ENCODE results near the gene ADIPOR2.

Gene ADIPOR2

DNA sequence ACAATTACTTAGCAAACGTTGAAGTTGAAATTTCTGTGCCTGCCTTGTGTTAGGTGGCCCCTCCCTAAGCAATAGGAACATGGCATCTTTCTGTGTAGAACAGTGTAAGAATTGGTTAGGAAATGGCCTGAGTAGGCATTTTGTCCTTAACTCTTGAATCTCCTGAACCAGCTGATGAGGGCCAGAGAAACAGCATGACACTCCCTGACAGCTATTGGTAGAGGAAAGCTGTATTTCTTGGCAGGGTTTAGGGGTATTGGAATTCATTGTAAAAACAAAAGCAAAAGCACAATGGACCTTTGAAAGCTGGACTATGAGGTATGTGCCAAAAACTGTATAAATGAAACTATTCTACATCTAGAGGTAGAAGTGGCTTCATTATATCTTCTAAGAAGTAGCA, 88.9 kb downstream of the ADIPOR2 start:
- peaks cover 3 to 25% (median 10%) of the 10 kb centered on the region in 4 donors for H3K4me1 ChIP-seq

DNA sequence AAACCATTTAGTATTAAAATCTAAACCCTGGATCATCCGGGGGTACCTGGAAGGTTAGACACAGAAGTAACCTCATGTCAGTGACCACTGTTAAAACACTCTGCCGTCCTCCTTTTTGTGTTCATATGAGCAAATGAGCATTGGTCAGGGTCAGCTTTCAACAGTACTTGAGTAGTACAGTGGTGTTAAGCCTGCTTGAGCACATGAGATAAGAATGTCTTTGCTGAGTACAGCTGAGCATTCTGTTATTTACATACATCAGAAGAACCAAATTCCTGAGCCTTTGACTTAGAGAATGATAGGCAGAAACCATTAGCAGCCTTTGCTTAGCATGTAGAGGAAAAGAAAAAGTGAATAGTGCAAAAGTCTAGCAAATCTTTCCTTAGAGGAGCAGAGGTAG, 90.9 kb downstream of the ADIPOR2 start:
- intact Hi-C loops (cut with DNase I; ENCODE audit: low total_unique reads): no loop called here
- peaks cover 3 to 25% (median 10%) of the 10 kb centered on the region in 4 donors for H3K4me1 ChIP-seq
- H3K36me3 ChIP-seq: peaks cover 0 to 28% (median 23%) of the 10 kb centered on the region in 3 donors
- H3K27me3 ChIP-seq: no peaks in the 10 kb centered on the region
- no peak overlapping the region for H3K27ac ChIP-seq
- TF ChIP-seq, protein P1, sequence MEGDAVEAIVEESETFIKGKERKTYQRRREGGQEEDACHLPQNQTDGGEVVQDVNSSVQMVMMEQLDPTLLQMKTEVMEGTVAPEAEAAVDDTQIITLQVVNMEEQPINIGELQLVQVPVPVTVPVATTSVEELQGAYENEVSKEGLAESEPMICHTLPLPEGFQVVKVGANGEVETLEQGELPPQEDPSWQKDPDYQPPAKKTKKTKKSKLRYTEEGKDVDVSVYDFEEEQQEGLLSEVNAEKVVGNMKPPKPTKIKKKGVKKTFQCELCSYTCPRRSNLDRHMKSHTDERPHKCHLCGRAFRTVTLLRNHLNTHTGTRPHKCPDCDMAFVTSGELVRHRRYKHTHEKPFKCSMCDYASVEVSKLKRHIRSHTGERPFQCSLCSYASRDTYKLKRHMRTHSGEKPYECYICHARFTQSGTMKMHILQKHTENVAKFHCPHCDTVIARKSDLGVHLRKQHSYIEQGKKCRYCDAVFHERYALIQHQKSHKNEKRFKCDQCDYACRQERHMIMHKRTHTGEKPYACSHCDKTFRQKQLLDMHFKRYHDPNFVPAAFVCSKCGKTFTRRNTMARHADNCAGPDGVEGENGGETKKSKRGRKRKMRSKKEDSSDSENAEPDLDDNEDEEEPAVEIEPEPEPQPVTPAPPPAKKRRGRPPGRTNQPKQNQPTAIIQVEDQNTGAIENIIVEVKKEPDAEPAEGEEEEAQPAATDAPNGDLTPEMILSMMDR (IDR thresholded peaks at IDR 0.05): no peak
- H3K9me3 ChIP-seq: no peaks in the 10 kb centered on the region
- H3K4me3 ChIP-seq: no peak overlapping the region
- DNase-seq: no peak

More for the DNA sequence above, 88.9 kb downstream of the ADIPOR2 start:
- Histone ChIP-seq H3K27me3 (no peaks in the 10 kb centered on the region), H3K27ac (no peak overlapping the region), H3K4me3 (no peak overlapping the region), H3K36me3 (peaks cover 0 to 12% (median 8%) of the 10 kb centered on the region in 3 donors), H3K9me3 (no peaks in the 10 kb centered on the region)
- DNase-seq: no peak
- TF ChIP-seq, protein P1 (IDR thresholded peaks at IDR 0.05): no peak
- intact Hi-C loops (cut with DNase I; ENCODE audit: low total_unique reads): no loop called here

DNA sequence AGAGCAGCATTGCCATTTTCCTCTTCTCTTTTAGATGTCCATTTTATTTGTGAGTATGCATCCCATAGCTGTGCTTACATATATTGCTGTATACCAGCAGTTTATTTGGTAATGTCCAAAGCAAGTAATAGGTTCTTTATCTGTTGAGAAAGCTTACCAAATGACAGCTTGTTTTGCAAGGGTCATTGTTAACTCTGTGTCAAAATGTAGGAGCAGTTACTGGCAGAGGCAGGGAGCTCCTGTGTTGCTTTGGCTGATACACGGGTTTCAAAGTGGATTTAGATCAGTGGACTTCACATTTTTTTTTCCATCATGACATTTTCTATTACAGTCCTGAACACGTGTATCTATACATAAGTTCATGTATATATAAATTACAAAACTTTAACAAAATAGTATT, 91.3 kb downstream of the ADIPOR2 start:
- TF ChIP-seq, protein P1 (IDR thresholded peaks at IDR 0.05): no peak
- no peak for DNase-seq
- Histone ChIP-seq H3K4me1 (peaks cover 3 to 25% (median 10%) of the 10 kb centered on the region in 4 donors), H3K27ac (no peak overlapping the region), H3K27me3 (no peaks in the 10 kb centered on the region), H3K9me3 (no peaks in the 10 kb centered on the region), H3K4me3 (no peak overlapping the region), H3K36me3 (peaks cover 0 to 33% (median 28%) of the 10 kb centered on the region in 3 donors)
- intact Hi-C loops (cut with DNase I; ENCODE audit: low total_unique reads): no loop called here

DNA sequence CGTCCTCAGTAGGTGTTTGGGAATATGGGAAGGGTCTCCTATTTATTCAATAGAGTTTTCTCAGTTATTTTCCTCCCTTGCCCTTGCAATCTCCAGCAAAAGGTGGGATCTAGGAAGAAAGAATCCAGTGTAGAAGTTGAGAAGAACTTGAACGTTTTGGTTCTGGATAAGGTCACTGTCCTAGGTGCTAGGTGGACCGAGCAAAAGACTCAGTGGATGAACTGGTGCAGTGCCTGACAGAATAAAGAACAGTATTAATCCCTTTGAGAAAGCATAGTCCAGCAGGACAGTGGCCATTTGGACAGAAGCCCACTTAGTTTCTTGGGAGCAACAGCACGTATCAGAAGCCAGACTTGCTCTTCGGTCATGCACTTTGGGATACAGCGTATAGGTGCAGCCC, 96.8 kb downstream of the ADIPOR2 start:
- H3K4me1 ChIP-seq: no peaks in the 10 kb centered on the region
- H3K27ac ChIP-seq: no peak overlapping the region
- no peaks in the 10 kb centered on the region for H3K27me3 ChIP-seq
- H3K36me3 ChIP-seq: peaks cover 0 to 42% (median 30%) of the 10 kb centered on the region in 3 donors
- DNase-seq: no peak
- intact Hi-C loops (cut with DNase I; ENCODE audit: low total_unique reads): no loop called here
- TF ChIP-seq, protein P1 (IDR thresholded peaks at IDR 0.05): no peak
- no peaks in the 10 kb centered on the region for H3K9me3 ChIP-seq
- no peak overlapping the region for H3K4me3 ChIP-seq

DNA sequence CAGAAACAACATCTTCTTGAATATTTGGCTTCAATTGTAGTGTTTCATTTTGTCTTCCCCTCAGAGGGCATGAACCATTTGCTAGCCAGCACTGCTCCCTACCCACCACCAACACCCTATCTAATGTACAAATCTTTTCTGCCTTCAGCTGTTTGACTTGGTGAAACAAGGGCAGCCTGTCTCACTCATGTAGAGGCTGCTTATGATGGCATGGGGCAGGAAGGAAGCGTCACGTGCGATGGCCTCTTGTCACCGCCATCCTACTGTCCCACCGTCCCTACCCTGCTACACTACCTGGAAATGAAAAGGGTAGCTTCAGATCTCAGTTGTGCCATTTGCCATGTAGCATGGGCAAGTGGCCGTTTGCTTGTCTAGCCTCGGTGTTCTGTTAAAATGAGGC, 99.6 kb downstream of the ADIPOR2 start:
- H3K27me3 ChIP-seq: no peaks in the 10 kb centered on the region
- no peak for DNase-seq
- peaks cover 0 to 27% (median 20%) of the 10 kb centered on the region in 3 donors for H3K36me3 ChIP-seq
- H3K27ac ChIP-seq: no peak overlapping the region
- intact Hi-C loops (cut with DNase I; ENCODE audit: low total_unique reads): loop anchor here (5.0 to 10.0 kb wide), 2 partner anchors 158 to 484 kb away; no protein-coding TSS in a partner anchor
- TF ChIP-seq, protein P1 (IDR thresholded peaks at IDR 0.05): no peak
- peaks cover 0 to 7% (median 4%) of the 10 kb centered on the region in 4 donors for H3K4me1 ChIP-seq
- H3K4me3 ChIP-seq: no peak overlapping the region
- no peaks in the 10 kb centered on the region for H3K9me3 ChIP-seq
